T-helper 2 cell treated with Interferon-gamma antibody and Interleukin-4, amounts not matched to agents 5 μg/mL and 100 μg/mL, for 36 hours (primary cell): ENCODE measurements around the gene ARL2.

ENCODE experiments used
- DNase-seq: peaks from one replicate; pipeline ENCODE4 v3.0.0; 2021; ENCODE audit warnings: low spot score
- H3K27ac Mint-ChIP-seq: one replicate; pipeline ENCODE4 v1.8.0; 2021; ENCODE audit warnings: mild to moderate bottlenecking, mixed read lengths
- H3K27me3 Mint-ChIP-seq: one replicate; pipeline ENCODE4 v1.8.0; 2021; ENCODE audit warnings: low read depth, mixed read lengths
- H3K36me3 Mint-ChIP-seq: one replicate; pipeline ENCODE4 v1.8.0; 2021; ENCODE audit warnings: low read depth, mixed read lengths
- H3K4me1 Mint-ChIP-seq: one replicate; pipeline ENCODE4 v1.8.0; 2021; ENCODE audit warnings: low read depth, mixed read lengths
- H3K4me3 Mint-ChIP-seq: one replicate; pipeline ENCODE4 v1.8.0; 2022; ENCODE audit warnings: mild to moderate bottlenecking, moderate library complexity, mixed read lengths
- H3K9me3 Mint-ChIP-seq: one replicate; pipeline ENCODE4 v1.8.0; 2021; ENCODE audit warnings: mixed read lengths

ARL2 gene

GRCh38 chr11:65064847-65065240 lies 50.9 kb downstream of the ARL2 start:
- Mint-ChIP-seq H3K36me3 (no peaks in the 10 kb centered on the region), H3K27me3 (no peaks in the 10 kb centered on the region), H3K4me1 (peaks cover 8% of the 10 kb centered on the region), H3K27ac (no peak overlapping the region), H3K4me3 (no peak overlapping the region), H3K9me3 (no peaks in the 10 kb centered on the region)
- no peak for DNase-seq

- H3K9me3 Mint-ChIP-seq = no peaks in the 10 kb centered on the region
- H3K27ac Mint-ChIP-seq = no peak overlapping the region
- no peaks in the 10 kb centered on the region for H3K36me3 Mint-ChIP-seq
- H3K4me3 Mint-ChIP-seq = no peak overlapping the region
- H3K27me3 Mint-ChIP-seq = no peaks in the 10 kb centered on the region
- DNase-seq = no peak
- no peaks in the 10 kb centered on the region for H3K4me1 Mint-ChIP-seq
These were observed 51.9 kb downstream of the ARL2 start for GRCh38 chr11:65065851-65066250.

DNA sequence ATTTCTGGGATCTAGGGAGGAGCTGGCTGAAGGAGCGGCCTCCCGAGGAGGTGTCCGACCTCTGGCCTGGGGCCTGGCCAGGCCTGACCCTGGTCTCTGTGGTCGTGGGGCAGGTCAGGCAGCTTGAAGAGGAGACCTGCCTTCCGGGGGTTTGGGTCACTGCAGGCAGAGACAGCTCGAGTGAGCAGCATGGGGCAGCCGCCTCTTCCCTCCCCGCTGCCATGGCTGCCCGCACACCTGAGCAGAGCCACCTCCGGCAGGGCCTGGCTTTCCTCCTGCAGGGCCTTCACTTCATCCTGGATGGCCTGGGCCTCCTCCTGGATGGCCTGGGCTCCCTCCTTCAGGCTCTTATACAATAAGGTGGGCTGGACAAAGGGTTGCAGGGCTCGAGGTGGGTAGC lies 52.4 kb downstream of the ARL2 start:
- Mint-ChIP-seq H3K27me3 (no peaks in the 10 kb centered on the region), H3K9me3 (no peaks in the 10 kb centered on the region), H3K4me1 (no peaks in the 10 kb centered on the region), H3K27ac (no peak overlapping the region), H3K4me3 (no peak overlapping the region), H3K36me3 (no peaks in the 10 kb centered on the region)
- DNase-seq = no peak

GRCh38 chr11:65066805-65067291 lies 52.9 kb downstream of the ARL2 start:
- no peak for DNase-seq
- no peaks in the 10 kb centered on the region for H3K36me3 Mint-ChIP-seq
- H3K4me1 Mint-ChIP-seq = no peaks in the 10 kb centered on the region
- no peak overlapping the region for H3K4me3 Mint-ChIP-seq
- H3K27ac Mint-ChIP-seq = no peak overlapping the region
- H3K9me3 Mint-ChIP-seq = no peaks in the 10 kb centered on the region
- no peaks in the 10 kb centered on the region for H3K27me3 Mint-ChIP-seq

DNA sequence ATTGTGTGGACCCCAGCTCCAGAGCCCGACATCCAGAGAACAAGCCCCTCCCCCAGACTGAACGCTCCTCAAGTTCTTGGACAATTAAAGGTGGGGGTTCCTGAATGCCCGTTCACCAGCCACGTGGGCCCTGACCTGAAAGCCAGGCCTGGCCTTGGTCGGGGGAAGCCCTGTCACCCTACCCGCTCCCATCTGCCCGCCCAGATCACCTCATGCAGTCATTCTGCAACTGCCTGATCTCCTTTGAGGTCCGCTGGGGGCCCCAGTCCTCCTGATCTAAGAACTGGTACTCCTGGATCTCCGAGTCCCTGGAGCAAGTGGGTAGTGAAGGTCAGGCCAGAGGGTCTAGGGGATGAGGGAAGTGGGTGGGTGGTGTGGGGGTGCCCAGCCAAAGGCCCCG lies 53.5 kb downstream of the ARL2 start:
- Mint-ChIP-seq H3K27ac (no peak overlapping the region), H3K4me1 (no peaks in the 10 kb centered on the region), H3K27me3 (no peaks in the 10 kb centered on the region), H3K9me3 (no peaks in the 10 kb centered on the region), H3K36me3 (no peaks in the 10 kb centered on the region), H3K4me3 (no peak overlapping the region)
- no peak for DNase-seq

GRCh38 chr11:65069217-65069616 lies 55.3 kb downstream of the ARL2 start:
- Mint-ChIP-seq H3K27me3 (no peaks in the 10 kb centered on the region), H3K36me3 (no peaks in the 10 kb centered on the region)

More at GRCh38 chr11:65069217-65069616, 55.3 kb downstream of the ARL2 start:
- Mint-ChIP-seq H3K27ac (no peak overlapping the region), H3K4me1 (no peaks in the 10 kb centered on the region), H3K4me3 (no peak overlapping the region), H3K9me3 (no peaks in the 10 kb centered on the region)
- no peak for DNase-seq
